T-helper 2 cell treated with Interferon-gamma antibody and Interleukin-4, amounts not matched to agents 5 μg/mL and 100 μg/mL, for 36 hours (primary cell): ENCODE measurements around the gene WRAP73.
A peak's percentile ranks its signal among the peaks of the same experiment; 100 is the strongest.

Experiments
- DNase-seq: peaks from one replicate; pipeline ENCODE4 v3.0.0; 2021; ENCODE audit warnings: low spot score
- H3K27ac Mint-ChIP-seq: one replicate; pipeline ENCODE4 v1.8.0; 2021; ENCODE audit warnings: mild to moderate bottlenecking, mixed read lengths
- H3K27me3 Mint-ChIP-seq: one replicate; pipeline ENCODE4 v1.8.0; 2021; ENCODE audit warnings: low read depth, mixed read lengths
- H3K36me3 Mint-ChIP-seq: one replicate; pipeline ENCODE4 v1.8.0; 2021; ENCODE audit warnings: low read depth, mixed read lengths
- H3K4me1 Mint-ChIP-seq: one replicate; pipeline ENCODE4 v1.8.0; 2021; ENCODE audit warnings: low read depth, mixed read lengths
- H3K4me3 Mint-ChIP-seq: one replicate; pipeline ENCODE4 v1.8.0; 2022; ENCODE audit warnings: mild to moderate bottlenecking, moderate library complexity, mixed read lengths
- H3K9me3 Mint-ChIP-seq: one replicate; pipeline ENCODE4 v1.8.0; 2021; ENCODE audit warnings: mixed read lengths

WRAP73 gene

GRCh38 chr1:3604997-3605823 is 44.7 kb downstream of the WRAP73 start:
- H3K27ac Mint-ChIP-seq: no peak overlapping the region
- no peak for DNase-seq

DNA sequence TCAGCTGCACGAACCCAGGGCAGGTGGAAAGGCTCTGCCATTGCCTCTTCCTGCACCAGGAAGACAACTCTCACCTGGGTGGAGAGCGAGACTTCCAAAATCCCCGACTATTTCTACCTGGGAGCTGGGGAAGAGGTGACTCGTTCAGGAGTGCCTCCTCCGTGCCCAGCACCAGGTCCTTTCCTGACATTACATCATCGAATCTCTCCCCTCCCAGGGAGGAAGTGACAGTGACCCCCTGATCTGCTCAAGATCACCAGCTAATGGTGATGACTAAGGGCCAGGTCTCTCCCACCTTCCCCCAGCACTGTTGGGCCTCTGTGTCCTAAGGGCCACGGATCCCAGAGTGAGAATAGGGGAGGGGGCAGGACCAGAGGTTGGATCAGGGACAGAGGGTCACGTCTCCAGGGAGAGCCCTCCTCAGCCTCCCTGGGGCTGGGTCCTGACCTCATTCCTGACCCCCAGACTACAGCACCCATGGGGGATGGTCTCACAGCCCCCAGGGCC is 45.4 kb downstream of the WRAP73 start:
- no peaks in the 10 kb centered on the region for H3K36me3 Mint-ChIP-seq
- H3K27ac Mint-ChIP-seq: no peak overlapping the region
- H3K4me3 Mint-ChIP-seq: no peak overlapping the region
- no peaks in the 10 kb centered on the region for H3K9me3 Mint-ChIP-seq
- H3K27me3 Mint-ChIP-seq: peaks cover 4% of the 10 kb centered on the region
- DNase-seq: no peak
- H3K4me1 Mint-ChIP-seq: no peaks in the 10 kb centered on the region

More at GRCh38 chr1:3604997-3605823, 44.7 kb downstream of the WRAP73 start:
- Mint-ChIP-seq H3K36me3 (no peaks in the 10 kb centered on the region), H3K4me1 (no peaks in the 10 kb centered on the region), H3K9me3 (no peaks in the 10 kb centered on the region), H3K27me3 (peaks cover 4% of the 10 kb centered on the region), H3K4me3 (no peak overlapping the region)

GRCh38 chr1:3603571-3604467 is 46.1 kb downstream of the WRAP73 start:
- no peaks in the 10 kb centered on the region for H3K9me3 Mint-ChIP-seq
- no peaks in the 10 kb centered on the region for H3K36me3 Mint-ChIP-seq
- H3K4me3 Mint-ChIP-seq: no peak overlapping the region
- H3K27ac Mint-ChIP-seq: no peak overlapping the region
- no peaks in the 10 kb centered on the region for H3K4me1 Mint-ChIP-seq
- H3K27me3 Mint-ChIP-seq: peaks cover 1% of the 10 kb centered on the region
- DNase-seq: no peak

GRCh38 chr1:3603156-3603555 is 46.7 kb downstream of the WRAP73 start:
- Mint-ChIP-seq H3K4me1 (no peaks in the 10 kb centered on the region), H3K27me3 (peaks cover 1% of the 10 kb centered on the region), H3K4me3 (no peak overlapping the region), H3K9me3 (no peaks in the 10 kb centered on the region), H3K27ac (no peak overlapping the region), H3K36me3 (no peaks in the 10 kb centered on the region)
- no peak for DNase-seq

GRCh38 chr1:3602375-3602774 is 47.5 kb downstream of the WRAP73 start:
- Mint-ChIP-seq H3K9me3 (no peaks in the 10 kb centered on the region), H3K27ac (no peak overlapping the region), H3K4me1 (peaks cover 6% of the 10 kb centered on the region), H3K36me3 (no peaks in the 10 kb centered on the region), H3K4me3 (no peak overlapping the region), H3K27me3 (peaks cover 4% of the 10 kb centered on the region)
- no peak for DNase-seq

GRCh38 chr1:3601743-3602142 is 48.2 kb downstream of the WRAP73 start:
- no peak overlapping the region for H3K4me3 Mint-ChIP-seq
- DNase-seq: no peak
- no peaks in the 10 kb centered on the region for H3K9me3 Mint-ChIP-seq
- H3K36me3 Mint-ChIP-seq: no peaks in the 10 kb centered on the region
- H3K4me1 Mint-ChIP-seq: peaks cover 9% of the 10 kb centered on the region
- peaks cover 4% of the 10 kb centered on the region for H3K27me3 Mint-ChIP-seq
- H3K27ac Mint-ChIP-seq: no peak overlapping the region

DNA sequence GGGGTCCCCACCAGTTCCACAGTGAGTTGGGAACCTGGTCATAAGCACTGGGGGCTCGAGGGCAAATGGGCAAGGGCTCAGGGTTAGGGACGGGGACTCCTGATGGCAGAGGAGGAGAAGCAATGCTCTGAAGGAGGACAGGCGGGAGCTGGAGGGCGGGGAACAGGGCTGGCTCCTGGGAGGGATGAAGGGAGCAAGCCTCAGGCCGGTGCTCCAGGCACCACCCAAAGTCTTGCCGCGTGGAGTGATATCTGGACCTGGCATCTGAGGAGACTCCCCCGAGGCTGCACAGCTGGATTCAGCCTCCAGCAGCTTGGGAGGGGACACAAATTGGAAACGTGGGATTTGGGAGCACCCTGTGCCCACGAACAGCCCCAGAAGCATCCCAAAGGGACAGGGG is 49.5 kb downstream of the WRAP73 start:
- H3K9me3 Mint-ChIP-seq: no peaks in the 10 kb centered on the region
- H3K4me1 Mint-ChIP-seq: peaks cover 9% of the 10 kb centered on the region
- H3K36me3 Mint-ChIP-seq: no peaks in the 10 kb centered on the region
- no peak overlapping the region for H3K27ac Mint-ChIP-seq
- H3K27me3 Mint-ChIP-seq: peaks cover 4% of the 10 kb centered on the region
- DNase-seq: no peak
- H3K4me3 Mint-ChIP-seq: no peak overlapping the region

- no peak overlapping the region for H3K4me3 Mint-ChIP-seq
- no peaks in the 10 kb centered on the region for H3K36me3 Mint-ChIP-seq
- no peak for DNase-seq
- H3K27ac Mint-ChIP-seq: no peak overlapping the region
- H3K4me1 Mint-ChIP-seq: peaks cover 9% of the 10 kb centered on the region
- H3K27me3 Mint-ChIP-seq: peaks cover 4% of the 10 kb centered on the region
- H3K9me3 Mint-ChIP-seq: no peaks in the 10 kb centered on the region
Observed at GRCh38 chr1:3599816-3600215, 50.1 kb downstream of the WRAP73 start.

DNA sequence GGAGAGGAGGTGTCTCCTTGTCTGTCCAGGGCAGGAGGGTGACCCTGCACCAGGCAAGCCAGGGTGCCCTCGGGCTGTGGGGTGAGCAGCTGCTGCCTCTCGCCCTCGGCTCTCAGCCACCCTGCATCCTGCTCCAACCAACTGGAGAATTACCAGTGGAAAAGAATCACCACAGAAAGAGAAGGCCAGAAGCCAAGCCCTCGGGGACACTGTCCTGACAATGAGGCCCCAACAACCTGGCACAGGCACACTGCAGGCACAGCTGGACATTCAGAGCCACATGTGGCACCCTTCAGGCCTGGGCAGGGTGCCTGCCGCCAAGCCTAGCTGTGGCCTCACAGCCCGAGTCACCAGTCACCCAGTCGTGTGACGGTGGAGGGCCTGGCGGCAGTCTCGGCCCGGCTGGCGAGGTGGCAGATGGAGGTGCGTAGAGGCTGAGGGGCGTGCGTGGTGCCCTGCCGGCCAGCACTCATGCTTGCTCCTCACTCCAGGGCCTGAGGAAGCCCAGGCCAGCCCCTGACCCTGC is 50.6 kb downstream of the WRAP73 start:
- Mint-ChIP-seq H3K36me3 (no peaks in the 10 kb centered on the region), H3K27me3 (peaks cover 4% of the 10 kb centered on the region), H3K4me3 (no peak overlapping the region), H3K4me1 (peaks cover 9% of the 10 kb centered on the region), H3K9me3 (no peaks in the 10 kb centered on the region), H3K27ac (no peak overlapping the region)
- no peak for DNase-seq

GRCh38 chr1:3598522-3599285 is 51.2 kb downstream of the WRAP73 start:
- H3K4me3 Mint-ChIP-seq: no peak overlapping the region
- H3K4me1 Mint-ChIP-seq: peaks cover 9% of the 10 kb centered on the region
- H3K9me3 Mint-ChIP-seq: no peaks in the 10 kb centered on the region
- H3K36me3 Mint-ChIP-seq: no peaks in the 10 kb centered on the region
- H3K27ac Mint-ChIP-seq: no peak overlapping the region
- no peak for DNase-seq
- peaks cover 4% of the 10 kb centered on the region for H3K27me3 Mint-ChIP-seq

- Mint-ChIP-seq H3K27me3 (peaks cover 4% of the 10 kb centered on the region), H3K36me3 (no peaks in the 10 kb centered on the region), H3K9me3 (no peaks in the 10 kb centered on the region), H3K27ac (no peak overlapping the region), H3K4me3 (no peak overlapping the region), H3K4me1 (peaks cover 9% of the 10 kb centered on the region)
- no peak for DNase-seq
Observed at GRCh38 chr1:3598051-3598491, 51.8 kb downstream of the WRAP73 start.

GRCh38 chr1:3597599-3597964 is 52.3 kb downstream of the WRAP73 start:
- Mint-ChIP-seq H3K9me3 (no peaks in the 10 kb centered on the region), H3K27ac (no peak overlapping the region), H3K36me3 (no peaks in the 10 kb centered on the region), H3K4me3 (peak overlapping the region; percentile 54), H3K27me3 (peaks cover 4% of the 10 kb centered on the region), H3K4me1 (peaks cover 9% of the 10 kb centered on the region)
- no peak for DNase-seq
